ENCODE results near the gene LCT. TPM values are rescaled to one million over a fixed set of nuclear protein-coding genes. Genes with fewer than 3 reads are reported as not detected.

LCT gene
- total and polyA plus RNA-seq, 2 of the 4 experiments (the other 2 are of a cell fraction): under 0.01 TPM; not detected in 1

DNA sequence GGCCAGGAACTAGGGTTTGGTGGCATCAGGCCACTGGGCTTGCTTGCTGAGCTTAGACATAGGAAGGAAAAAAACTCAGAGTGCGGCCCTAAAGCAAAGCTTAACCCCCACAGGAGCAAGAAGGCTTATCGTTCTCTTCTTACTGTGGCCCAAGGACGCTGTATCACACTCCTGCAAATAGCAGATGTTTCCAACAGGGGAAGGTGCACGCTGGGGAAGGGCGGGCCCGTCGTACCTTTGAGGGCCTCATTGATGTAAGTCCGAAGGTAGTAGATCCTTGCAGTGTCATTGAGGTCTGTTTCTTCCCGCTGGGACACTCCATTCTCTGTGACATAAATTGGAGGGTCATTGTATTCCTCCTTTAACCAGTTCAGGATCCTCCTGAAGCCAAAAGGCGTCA, 46.6 kb downstream of the LCT start:
- Histone ChIP-seq H3K4me1 (ENCODE audit: control insufficient read depth, insufficient read depth, low read length) (peaks cover 13% of the 10 kb centered on the region), H3K36me3 (ENCODE audit: control insufficient read depth, insufficient read depth, low read length) (peaks cover 2% of the 10 kb centered on the region), H4K20me1 (ENCODE audit: insufficient read depth, low read length) (peaks cover 3% of the 10 kb centered on the region; the same call in 1 of the 2 replicates), H2BK120ac (ENCODE audit: low read depth, low read length) (no peak overlapping the region), H3K79me1 (ENCODE audit: low read depth in 1 of 2, low read length in 2 of 2) (peaks cover 0 to 12% of the 10 kb centered on the region in 2 experiments; a peak in 1 of 4 replicates), H4K91ac (ENCODE audit: insufficient read depth, low read depth, low read length) (no peak overlapping the region), H3K9ac (ENCODE audit: low read depth, low read length) (no peak overlapping the region), H3K4me2 (ENCODE audit: low read depth, low read length) (no peak overlapping the region), H3K14ac (replicated peaks; ENCODE audit: low read depth, low read length) (no peak overlapping the region), H3K9me1 (ENCODE audit: insufficient read depth, low read length) (peaks cover 8% of the 10 kb centered on the region; the same call in 1 of the 2 replicates), H3K4ac (ENCODE audit: low read depth, low read length) (no peak overlapping the region), H2BK20ac (ENCODE audit: low read depth, low read length) (no peak overlapping the region), H3K9me3 (ENCODE audit: control insufficient read depth, insufficient read depth, low read length) (peaks cover 7% of the 10 kb centered on the region; the same call in 1 of the 2 replicates), H4K8ac (ENCODE audit: low read depth in 2 of 2, low read length in 2 of 2) (no peak overlapping the region), H2AK9ac (replicated peaks; ENCODE audit: low read depth, low read length, poor library complexity) (no peak overlapping the region), H2AFZ (replicated peaks; ENCODE audit: low read length, poor library complexity) (no peak overlapping the region), H2BK15ac (ENCODE audit: low read depth, low read length) (no peak overlapping the region), H4K5ac (ENCODE audit: low read depth, low read length) (no peak overlapping the region), H3K23ac (ENCODE audit: low read depth, low read length) (no peak overlapping the region), H2AK5ac (ENCODE audit: low read depth, low read length) (no peak overlapping the region), H3K18ac (ENCODE audit: low read depth, low read length) (no peak overlapping the region), H3K4me3 (ENCODE audit: insufficient read depth, low read depth, low read length) (no peak overlapping the region), H2BK5ac (ENCODE audit: low read depth, low read length, poor library complexity, severe bottlenecking) (no peak overlapping the region), H3K56ac (ENCODE audit: extremely low read depth, insufficient read depth, low read length) (no peak overlapping the region), H3K27ac (ENCODE audit: insufficient read depth, low read length) (no peak overlapping the region), H3K27me3 (ENCODE audit: control insufficient read depth, insufficient read depth, low read length) (no peaks in the 10 kb centered on the region)
- in situ Hi-C loops (cut with MboI; ENCODE audit: low sequenced_read_pairs): no loop called here
- dilution Hi-C loops (cut with HindIII; ENCODE audit: low sequenced_read_pairs, unreplicated experiment): no loop called here
- no peak for DNase-seq
- TF ChIP-seq SMC3 (IDR thresholded peaks at IDR 0.05; ENCODE audit: low read depth, low read length) (no peak), RAD21 (IDR thresholded peaks at IDR 0.05; ENCODE audit: low read length) (no peak)
- TF ChIP-seq, protein P1, sequence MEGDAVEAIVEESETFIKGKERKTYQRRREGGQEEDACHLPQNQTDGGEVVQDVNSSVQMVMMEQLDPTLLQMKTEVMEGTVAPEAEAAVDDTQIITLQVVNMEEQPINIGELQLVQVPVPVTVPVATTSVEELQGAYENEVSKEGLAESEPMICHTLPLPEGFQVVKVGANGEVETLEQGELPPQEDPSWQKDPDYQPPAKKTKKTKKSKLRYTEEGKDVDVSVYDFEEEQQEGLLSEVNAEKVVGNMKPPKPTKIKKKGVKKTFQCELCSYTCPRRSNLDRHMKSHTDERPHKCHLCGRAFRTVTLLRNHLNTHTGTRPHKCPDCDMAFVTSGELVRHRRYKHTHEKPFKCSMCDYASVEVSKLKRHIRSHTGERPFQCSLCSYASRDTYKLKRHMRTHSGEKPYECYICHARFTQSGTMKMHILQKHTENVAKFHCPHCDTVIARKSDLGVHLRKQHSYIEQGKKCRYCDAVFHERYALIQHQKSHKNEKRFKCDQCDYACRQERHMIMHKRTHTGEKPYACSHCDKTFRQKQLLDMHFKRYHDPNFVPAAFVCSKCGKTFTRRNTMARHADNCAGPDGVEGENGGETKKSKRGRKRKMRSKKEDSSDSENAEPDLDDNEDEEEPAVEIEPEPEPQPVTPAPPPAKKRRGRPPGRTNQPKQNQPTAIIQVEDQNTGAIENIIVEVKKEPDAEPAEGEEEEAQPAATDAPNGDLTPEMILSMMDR (conservative IDR thresholded peaks at IDR 0.05; ENCODE audit: low read depth, low read length): no peak
- ATAC-seq (ENCODE audit: low read depth): no peak
- ChIA-PET CTCF (no interaction called here), POLR2A (ENCODE audit: unreplicated experiment) (no interaction called here)
- 100% methylated on average over 1 of the region's 10 CpGs; no CpG with 5 or more reads in 1 of the 2 experiments for WGBS, 2 experiments (ENCODE audit: extremely low coverage in 2 of 2, insufficient read length in 1 of 2)
- intact Hi-C loops (cut with micrococcal nuclease): no loop called here
- no TSS peak for BruUV-seq (replicated peaks)

Data from IMR-90 (cell line).